Gastroesophageal sphincter (tissue), 4 donors: Measurements from ENCODE around the gene PPP5C. TPM values are rescaled to one million over a fixed set of nuclear protein-coding genes. Genes with fewer than 3 reads are reported as not detected.
A peak's percentile ranks its signal among the peaks of the same experiment; 100 is the strongest.

Experiments used
- ATAC-seq: fragments of 150-250 bp; one replicate; pipeline ENCODE4 v1.9.1; 2016; ENCODE audit warnings: mild to moderate bottlenecking, moderate library complexity
- H3K27ac ChIP-seq, 4 donors: fragments of 200-600 bp; sonication (generic) in 3 of 4; 1 replicate in 3 of 4; 2 replicates in 1 of 4; pipeline ENCODE4 v1.5.1; 2016 to 2019
- H3K27me3 ChIP-seq: fragments of 200-600 bp; sonication (generic); one replicate; pipeline ENCODE4 v1.5.1; 2019
- H3K36me3 ChIP-seq, 2 donors: fragments of 200-600 bp; sonication (generic); one replicate each; pipeline ENCODE4 v1.5.1; 2019; ENCODE audit warnings: control low read depth in 1 of 2
- H3K4me1 ChIP-seq, 3 donors: fragments of 200-600 bp; sonication (generic); 1 replicate in 2 of 3; 2 replicates in 1 of 3; pipeline ENCODE4 v1.5.1; 2016 to 2019; ENCODE audit warnings: control low read depth in 2 of 3
- H3K4me3 ChIP-seq, 2 donors: fragments of 200-600 bp; sonication (generic); one replicate each; pipeline ENCODE4 v1.5.1; 2019; ENCODE audit warnings: mild to moderate bottlenecking in 1 of 2, moderate library complexity in 1 of 2
- H3K9me3 ChIP-seq, 3 donors: fragments of 200-600 bp; sonication (generic); one replicate each; pipeline ENCODE4 v1.5.1; 2017 to 2019; ENCODE audit warnings: control low read depth in 2 of 3
- EP300 ChIP-seq: sonication (generic); formaldehyde crosslinking; IDR thresholded peaks from one replicate; pipeline ENCODE4 v1.6.1; 2017; ENCODE audit warnings: antibody characterized with exemption, mild to moderate bottlenecking
- POLR2A ChIP-seq, 2 donors: fragments of 450-650 bp; IDR thresholded peaks; one replicate each; pipeline ENCODE4 v1.6.1; 2017; ENCODE audit warnings: antibody characterized with exemption in 2 of 2, mild to moderate bottlenecking in 2 of 2, moderate library complexity in 1 of 2
- POLR2AphosphoS5 ChIP-seq: sonication (generic); formaldehyde crosslinking; IDR thresholded peaks from one replicate; pipeline ENCODE4 v1.6.1; 2017; ENCODE audit warnings: antibody characterized with exemption
- WGBS, 2 donors: methylation state at CpG; one replicate each; pipeline ENCODE4 v1.1.5; 2018; ENCODE audit warnings: low coverage in 1 of 2; 5-methylcytosine and 5-hydroxymethylcytosine counted together
- total RNA-seq, 4 donors: library from RNA; depleted of rRNA; stranded (reverse); fragments of >200 nt; gene quantifications; one replicate each; pipeline ENCODE4 v1.1.0, GENCODE V29; 2016
- TF ChIP-seq, protein P1 (sequence below), 4 experiments: fragments of 200-600 bp in 2 of 4; fragments of 450-650 bp in 2 of 4; sonication (generic) in 1 of 4; IDR thresholded peaks; one replicate each; pipeline ENCODE4 v1.5.1; 2017 to 2019; ENCODE audit warnings: antibody characterized with exemption in 4 of 4, mild to moderate bottlenecking in 2 of 4, moderate library complexity in 2 of 4

Gene PPP5C
- total RNA-seq, 4 donors from 2014 or later, result 48.2 to 69.5 (median 50.7) TPM

GRCh38 chr19:46387713-46388130, 40.8 kb downstream of the PPP5C start:
- TF ChIP-seq POLR2AphosphoS5 (no peak), POLR2A (IDR thresholded peaks at IDR 0.05) (no peak), EP300 (no peak)
- TF ChIP-seq, protein P1, sequence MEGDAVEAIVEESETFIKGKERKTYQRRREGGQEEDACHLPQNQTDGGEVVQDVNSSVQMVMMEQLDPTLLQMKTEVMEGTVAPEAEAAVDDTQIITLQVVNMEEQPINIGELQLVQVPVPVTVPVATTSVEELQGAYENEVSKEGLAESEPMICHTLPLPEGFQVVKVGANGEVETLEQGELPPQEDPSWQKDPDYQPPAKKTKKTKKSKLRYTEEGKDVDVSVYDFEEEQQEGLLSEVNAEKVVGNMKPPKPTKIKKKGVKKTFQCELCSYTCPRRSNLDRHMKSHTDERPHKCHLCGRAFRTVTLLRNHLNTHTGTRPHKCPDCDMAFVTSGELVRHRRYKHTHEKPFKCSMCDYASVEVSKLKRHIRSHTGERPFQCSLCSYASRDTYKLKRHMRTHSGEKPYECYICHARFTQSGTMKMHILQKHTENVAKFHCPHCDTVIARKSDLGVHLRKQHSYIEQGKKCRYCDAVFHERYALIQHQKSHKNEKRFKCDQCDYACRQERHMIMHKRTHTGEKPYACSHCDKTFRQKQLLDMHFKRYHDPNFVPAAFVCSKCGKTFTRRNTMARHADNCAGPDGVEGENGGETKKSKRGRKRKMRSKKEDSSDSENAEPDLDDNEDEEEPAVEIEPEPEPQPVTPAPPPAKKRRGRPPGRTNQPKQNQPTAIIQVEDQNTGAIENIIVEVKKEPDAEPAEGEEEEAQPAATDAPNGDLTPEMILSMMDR (IDR thresholded peaks at IDR 0.05), result no peak
- Histone ChIP-seq H3K27me3 (no peaks in the 10 kb centered on the region), H3K9me3 (no peaks in the 10 kb centered on the region), H3K36me3 (peaks cover 0 to 93% of the 10 kb centered on the region in 2 donors), H3K4me3 (no peak overlapping the region), H3K27ac (no peak overlapping the region), H3K4me1 (peaks cover 0 to 17% (median 6%) of the 10 kb centered on the region in 3 donors)
- 60 to 92% methylated on average over 1 to 2 of the region's 10 CpGs for WGBS, 2 donors
- no peak for ATAC-seq

DNA sequence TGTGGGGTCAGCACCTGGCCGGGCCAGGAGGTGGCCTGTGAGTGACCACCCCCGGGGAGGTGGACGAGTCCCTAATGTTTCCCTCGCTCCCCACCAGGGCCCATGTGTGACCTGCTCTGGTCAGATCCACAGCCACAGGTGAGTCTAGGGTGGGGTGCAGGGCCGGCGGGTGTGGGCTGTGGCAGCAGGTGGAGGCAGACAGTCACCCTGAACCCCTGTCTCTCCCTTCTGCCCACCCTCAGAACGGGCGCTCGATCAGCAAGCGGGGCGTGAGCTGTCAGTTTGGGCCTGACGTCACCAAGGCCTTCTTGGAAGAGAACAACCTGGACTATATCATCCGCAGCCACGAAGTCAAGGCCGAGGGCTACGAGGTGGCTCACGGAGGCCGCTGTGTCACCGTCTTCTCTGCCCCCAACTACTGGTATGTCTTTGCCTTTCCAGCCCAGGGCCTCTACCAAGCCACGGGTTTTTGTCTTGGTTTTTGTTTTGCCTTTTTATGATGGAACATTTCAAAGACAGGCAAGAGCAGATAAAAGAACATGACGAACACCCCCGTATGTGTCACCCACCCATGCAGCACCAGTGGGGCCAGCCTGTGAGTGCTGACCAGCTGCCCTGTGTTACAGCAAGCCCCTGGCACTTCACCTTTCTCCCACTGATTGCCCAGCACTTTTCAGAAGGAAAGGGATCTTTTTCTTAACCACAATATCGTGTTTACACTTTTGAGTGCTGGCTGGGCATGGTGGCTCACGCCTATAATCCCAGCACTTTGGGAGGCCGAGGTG, 41.6 kb downstream of the PPP5C start:
- Histone ChIP-seq H3K4me3 (no peak overlapping the region), H3K27me3 (no peaks in the 10 kb centered on the region), H3K9me3 (no peaks in the 10 kb centered on the region), H3K36me3 (peaks cover 0 to 85% of the 10 kb centered on the region in 2 donors), H3K27ac (no peak overlapping the region), H3K4me1 (peaks cover 0 to 24% (median 7%) of the 10 kb centered on the region in 3 donors)
- no peak for ATAC-seq
- 81 to 83% methylated on average over 6 of the region's 25 CpGs for WGBS, 2 donors
- no peak for TF ChIP-seq POLR2A (IDR thresholded peaks at IDR 0.05)
- TF ChIP-seq EP300, result no peak
- TF ChIP-seq POLR2AphosphoS5, result no peak
- TF ChIP-seq, protein P1 (IDR thresholded peaks at IDR 0.05), result no peak

DNA sequence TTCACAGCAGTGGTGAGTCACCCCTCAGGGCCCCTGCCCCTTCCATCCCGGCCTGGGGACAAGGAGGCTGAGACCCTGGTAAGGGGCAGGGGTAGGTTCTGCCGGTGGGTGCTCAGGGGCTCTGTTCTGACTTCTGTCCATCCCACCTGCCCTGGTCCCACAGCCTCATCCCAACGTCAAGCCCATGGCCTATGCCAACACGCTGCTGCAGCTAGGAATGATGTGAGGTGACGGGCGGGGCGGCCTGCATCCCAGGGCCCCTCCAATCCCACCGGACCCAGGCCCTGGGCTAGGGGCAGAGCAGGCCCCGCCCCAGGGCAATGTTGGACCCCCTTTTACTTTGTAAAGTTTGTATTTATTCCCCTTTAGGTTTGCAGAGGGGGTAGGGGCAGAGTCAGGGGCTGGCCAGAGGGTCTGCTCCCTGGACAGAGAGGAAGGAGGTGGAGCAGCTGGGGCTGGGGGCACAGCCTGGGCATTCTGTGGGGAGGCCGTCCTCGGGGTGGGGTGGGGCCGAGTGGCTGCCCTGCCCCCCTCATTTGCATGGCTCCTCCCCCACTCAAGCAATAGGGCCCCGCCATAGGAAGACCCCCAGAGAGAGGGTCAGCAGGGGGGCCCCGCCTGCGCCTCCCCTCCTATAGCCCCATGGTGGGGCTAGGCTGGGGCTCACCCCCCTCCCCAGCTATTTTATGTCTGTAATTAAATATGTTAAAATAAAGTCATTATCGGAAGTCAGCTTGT, 43.4 kb downstream of the PPP5C start:
- peaks cover 0 to 67% of the 10 kb centered on the region in 2 donors for H3K36me3 ChIP-seq
- peak overlapping the region in 2 of 4 donors; percentile 24 to 47 for H3K27ac ChIP-seq
- TF ChIP-seq, protein P1 (IDR thresholded peaks at IDR 0.05), result no peak
- TF ChIP-seq POLR2A (IDR thresholded peaks at IDR 0.05), result no peak
- TF ChIP-seq EP300, result no peak
- TF ChIP-seq POLR2AphosphoS5, result no peak
- H3K27me3 ChIP-seq, result no peaks in the 10 kb centered on the region
- H3K4me3 ChIP-seq, result no peak overlapping the region
- peaks cover 0 to 32% (median 7%) of the 10 kb centered on the region in 3 donors for H3K4me1 ChIP-seq
- 88% methylated on average over 1 of the region's 16 CpGs; no CpG with 5 or more reads in 1 of the 2 donors for WGBS, 2 donors
- no peaks in the 10 kb centered on the region for H3K9me3 ChIP-seq
- ATAC-seq, result no peak

- peaks cover 0 to 33% (median 7%) of the 10 kb centered on the region in 3 donors for H3K4me1 ChIP-seq
- no peak overlapping the region for H3K4me3 ChIP-seq
- peaks cover 0 to 62% of the 10 kb centered on the region in 2 donors for H3K36me3 ChIP-seq
- no peaks in the 10 kb centered on the region for H3K9me3 ChIP-seq
- peak overlapping the region in 3 of 4 donors; percentile 24 to 51 (median 47) for H3K27ac ChIP-seq
- TF ChIP-seq EP300 (no peak), POLR2AphosphoS5 (no peak), POLR2A (IDR thresholded peaks at IDR 0.05) (no peak)
- TF ChIP-seq, protein P1 (IDR thresholded peaks at IDR 0.05), result no peak
- 80 to 87% methylated on average over 1 to 9 of the region's 18 CpGs for WGBS, 2 donors
- ATAC-seq, result peak; percentile 49
- H3K27me3 ChIP-seq, result no peaks in the 10 kb centered on the region
Observed at GRCh38 chr19:46390866-46391265, 44.0 kb downstream of the PPP5C start.
